H9 (cell line): ENCODE measurements around the gene MRPS10. TPM values are rescaled to one million over a fixed set of nuclear protein-coding genes. Genes with fewer than 3 reads are reported as not detected.

Experiments
- DNase-seq: peaks from one replicate; pipeline ENCODE4 v3.0.0-alpha.2; 2017
- H2AFZ ChIP-seq: one replicate; pipeline ENCODE4 v1.6.1; 2013; ENCODE audit warnings: mild to moderate bottlenecking, low read length, control low read depth, moderate library complexity
- H2AK5ac ChIP-seq: 2 replicates; pipeline ENCODE4 v1.6.1; 2013; ENCODE audit warnings: low read length, control low read depth, mixed read lengths; ENCODE audit not compliant: insufficient read length
- H2BK120ac ChIP-seq: one replicate; pipeline ENCODE4 v1.6.1; 2013; ENCODE audit warnings: low read depth, mild to moderate bottlenecking, low read length, control low read depth, inconsistent platforms; ENCODE audit not compliant: poor library complexity, severe bottlenecking
- H2BK12ac ChIP-seq: 2 replicates; pipeline ENCODE4 v1.6.1; 2013; ENCODE audit warnings: low read length, control low read depth, mixed read lengths, low read depth; ENCODE audit not compliant: insufficient read length
- H2BK15ac ChIP-seq: 2 replicates; pipeline ENCODE4 v1.6.1; 2013; ENCODE audit warnings: low read depth, low read length, control low read depth
- H2BK20ac ChIP-seq: one replicate; pipeline ENCODE4 v1.6.1; 2013; ENCODE audit warnings: low read depth, mild to moderate bottlenecking, low read length, control low read depth, inconsistent platforms; ENCODE audit not compliant: poor library complexity, severe bottlenecking
- H2BK5ac ChIP-seq: 2 replicates; pipeline ENCODE4 v1.6.1; 2013; ENCODE audit warnings: low read length, control low read depth, mixed read lengths; ENCODE audit not compliant: insufficient read length
- H3K14ac ChIP-seq: 2 replicates; pipeline ENCODE4 v1.6.1; 2013; ENCODE audit warnings: low read length, control low read depth; ENCODE audit not compliant: insufficient read depth
- H3K18ac ChIP-seq: 2 replicates; pipeline ENCODE4 v1.6.1; 2013; ENCODE audit warnings: low read depth, mild to moderate bottlenecking, mixed read lengths, low read length, control low read depth; ENCODE audit not compliant: insufficient read length
- H3K23ac ChIP-seq: 2 replicates; pipeline ENCODE4 v1.6.1; 2013; ENCODE audit warnings: low read length, control low read depth, mixed read lengths, low read depth; ENCODE audit not compliant: insufficient read length
- H3K23me2 ChIP-seq: 2 replicates; pipeline ENCODE4 v1.6.1; 2013; ENCODE audit warnings: low read depth, mild to moderate bottlenecking, mixed read lengths, low read length, control low read depth; ENCODE audit not compliant: insufficient read length, poor library complexity, severe bottlenecking
- H3K27ac ChIP-seq: 2 replicates; pipeline ENCODE4 v1.5.1; 2013; ENCODE audit warnings: low read length, control low read depth, mixed read lengths, low read depth; ENCODE audit not compliant: insufficient read length
- H3K27me3 ChIP-seq: 2 replicates; pipeline ENCODE4 v1.6.1; 2013; ENCODE audit warnings: low read length, control low read depth, inconsistent platforms; ENCODE audit not compliant: insufficient read depth
- H3K4ac ChIP-seq: 2 replicates; pipeline ENCODE4 v1.6.1; 2013; ENCODE audit warnings: low read depth, mild to moderate bottlenecking, control low read depth, inconsistent platforms, low read length, moderate library complexity
- H3K4me1 ChIP-seq: 2 replicates; pipeline ENCODE4 v1.6.1; 2013; ENCODE audit warnings: low read length, control low read depth, inconsistent platforms; ENCODE audit not compliant: insufficient read depth
- H3K4me2 ChIP-seq: 2 replicates; pipeline ENCODE4 v1.6.1; 2013; ENCODE audit warnings: low read length, control low read depth, mixed read lengths; ENCODE audit not compliant: insufficient read length, insufficient read depth
- H3K56ac ChIP-seq: 2 replicates; pipeline ENCODE4 v1.6.1; 2013; ENCODE audit warnings: low read depth, mild to moderate bottlenecking, mixed read lengths, low read length, control low read depth; ENCODE audit not compliant: insufficient read length
- H3K79me1 ChIP-seq: 2 replicates; pipeline ENCODE4 v1.6.1; 2013; ENCODE audit warnings: low read depth, mild to moderate bottlenecking, moderate library complexity, low read length, control low read depth, inconsistent platforms; ENCODE audit not compliant: insufficient read depth, poor library complexity, severe bottlenecking
- H3K79me2 ChIP-seq: 2 replicates; pipeline ENCODE4 v1.6.1; 2013; ENCODE audit warnings: low read length, control low read depth, inconsistent platforms; ENCODE audit not compliant: insufficient read depth
- H3K9ac ChIP-seq: 2 replicates; pipeline ENCODE4 v1.6.1; 2013; ENCODE audit warnings: low read length, control low read depth, mixed read lengths; ENCODE audit not compliant: insufficient read length; ENCODE audit errors: extremely low read depth
- H3K9me3 ChIP-seq: one replicate; pipeline ENCODE4 v1.6.1; 2013; ENCODE audit warnings: low read depth, low read length, inconsistent platforms; ENCODE audit not compliant: control insufficient read depth
- H3T11ph ChIP-seq: one replicate; pipeline ENCODE4 v1.6.1; 2013; ENCODE audit warnings: mild to moderate bottlenecking, low read length, control low read depth, inconsistent platforms
- H4K20me1 ChIP-seq: one replicate; pipeline ENCODE4 v1.6.1; 2013; ENCODE audit not compliant: control insufficient read depth, insufficient read length, insufficient read depth
- H4K5ac ChIP-seq: 2 replicates; pipeline ENCODE4 v1.6.1; 2013; ENCODE audit warnings: low read depth, mild to moderate bottlenecking, mixed read lengths, low read length, control low read depth; ENCODE audit not compliant: insufficient read length
- H4K8ac ChIP-seq: replicated peaks from 2 replicates; pipeline ENCODE4 v1.6.1; 2013; ENCODE audit warnings: low read length, control low read depth, mixed read lengths, low read depth; ENCODE audit not compliant: insufficient read length
- H4K91ac ChIP-seq: 2 replicates; pipeline ENCODE4 v1.6.1; 2013; ENCODE audit warnings: low read depth, mild to moderate bottlenecking, moderate library complexity, mixed read lengths, low read length, control low read depth; ENCODE audit not compliant: insufficient read length
- H3K27ac Mint-ChIP-seq, 3 experiments: 2 replicates in 2 of 3; 3 replicates in 1 of 3; pipeline ENCODE4 v1.8.0; 2020 to 2021; ENCODE audit warnings: mixed read lengths in 3 of 3, mild to moderate bottlenecking in 1 of 3, moderate library complexity in 1 of 3
- H3K27me3 Mint-ChIP-seq: 2 replicates; pipeline ENCODE4 v1.8.0; 2021; ENCODE audit warnings: low read depth, mild to moderate bottlenecking, moderate library complexity, mixed read lengths
- H3K36me3 Mint-ChIP-seq, 3 experiments: 2 replicates in 2 of 3; 3 replicates in 1 of 3; pipeline ENCODE4 v1.8.0; 2020 to 2021; ENCODE audit warnings: low read depth in 3 of 3, mixed read lengths in 3 of 3; ENCODE audit not compliant: insufficient read depth in 1 of 3
- H3K4me1 Mint-ChIP-seq, 2 experiments: 2 replicates each; pipeline ENCODE4 v1.8.0; 2020; ENCODE audit warnings: mixed read lengths in 2 of 2
- H3K4me3 Mint-ChIP-seq, 2 experiments: 2 replicates in 1 of 2; 3 replicates in 1 of 2; pipeline ENCODE4 v1.8.0; 2020 to 2021; ENCODE audit warnings: mild to moderate bottlenecking in 2 of 2, mixed read lengths in 2 of 2, moderate library complexity in 1 of 2
- H3K9me3 Mint-ChIP-seq, 2 experiments: 2 replicates in 1 of 2; 3 replicates in 1 of 2; pipeline ENCODE4 v1.8.0; 2020; ENCODE audit warnings: mild to moderate bottlenecking in 2 of 2, mixed read lengths in 2 of 2, moderate library complexity in 1 of 2
- WGBS: extraction: QIAGEN DNeasy Blood & Tissue Kit; methylation state at CpG from one replicate; pipeline ENCODE4 v1.1.7; 2013; ENCODE audit warnings: missing lambda C conversion rate, low lambda C conversion rate, mixed read lengths; ENCODE audit not compliant: insufficient read length; ENCODE audit errors: extremely low coverage; 5-methylcytosine and 5-hydroxymethylcytosine counted together
- total RNA-seq: library from RNA; stranded (reverse); gene quantifications from 2 replicates; pipeline ENCODE4 v1.2.1, GENCODE V29; 2021
- TF ChIP-seq, protein P1 (sequence below): fragments of 200-600 bp; sonication (generic); conservative IDR thresholded peaks from 3 replicates; pipeline ENCODE4 v1.8.0; 2021; ENCODE audit warnings: antibody characterized with exemption, mild to moderate bottlenecking

MRPS10 gene
- total RNA-seq, 1 experiment from 2014 or later, result 33.9 TPM

GRCh38 chr6:42266538-42266937 is 48.9 kb upstream of the MRPS10 start:
- no CpG with 5 or more reads among the region's 1 CpG for WGBS
- no peak overlapping the region for H3K27ac ChIP-seq
- Mint-ChIP-seq H3K27me3 (no peaks in the 10 kb centered on the region), H3K27ac (no peak overlapping the region), H3K36me3 (peaks cover 26 to 37% (median 30%) of the 10 kb centered on the region in 3 experiments), H3K4me3 (no peak overlapping the region), H3K4me1 (peaks cover 18 to 28% of the 10 kb centered on the region in 2 experiments), H3K9me3 (no peaks in the 10 kb centered on the region)
- TF ChIP-seq, protein P1, sequence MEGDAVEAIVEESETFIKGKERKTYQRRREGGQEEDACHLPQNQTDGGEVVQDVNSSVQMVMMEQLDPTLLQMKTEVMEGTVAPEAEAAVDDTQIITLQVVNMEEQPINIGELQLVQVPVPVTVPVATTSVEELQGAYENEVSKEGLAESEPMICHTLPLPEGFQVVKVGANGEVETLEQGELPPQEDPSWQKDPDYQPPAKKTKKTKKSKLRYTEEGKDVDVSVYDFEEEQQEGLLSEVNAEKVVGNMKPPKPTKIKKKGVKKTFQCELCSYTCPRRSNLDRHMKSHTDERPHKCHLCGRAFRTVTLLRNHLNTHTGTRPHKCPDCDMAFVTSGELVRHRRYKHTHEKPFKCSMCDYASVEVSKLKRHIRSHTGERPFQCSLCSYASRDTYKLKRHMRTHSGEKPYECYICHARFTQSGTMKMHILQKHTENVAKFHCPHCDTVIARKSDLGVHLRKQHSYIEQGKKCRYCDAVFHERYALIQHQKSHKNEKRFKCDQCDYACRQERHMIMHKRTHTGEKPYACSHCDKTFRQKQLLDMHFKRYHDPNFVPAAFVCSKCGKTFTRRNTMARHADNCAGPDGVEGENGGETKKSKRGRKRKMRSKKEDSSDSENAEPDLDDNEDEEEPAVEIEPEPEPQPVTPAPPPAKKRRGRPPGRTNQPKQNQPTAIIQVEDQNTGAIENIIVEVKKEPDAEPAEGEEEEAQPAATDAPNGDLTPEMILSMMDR, result no peak
- H4K91ac ChIP-seq, result no peak overlapping the region
- H2BK15ac ChIP-seq, result no peak overlapping the region
- no peak overlapping the region for H2BK5ac ChIP-seq
- H2BK20ac ChIP-seq, result no peak overlapping the region
- no peak overlapping the region for H2AFZ ChIP-seq
- no peak overlapping the region for H3K4me2 ChIP-seq
- no peak for DNase-seq
- no peak overlapping the region for H2AK5ac ChIP-seq
- H3K4me1 ChIP-seq, result no peaks in the 10 kb centered on the region
- no peak overlapping the region for H3T11ph ChIP-seq
- H4K5ac ChIP-seq, result no peak overlapping the region
- no peaks in the 10 kb centered on the region for H3K79me1 ChIP-seq
- H4K8ac ChIP-seq, result no peak overlapping the region
- no peak overlapping the region for H3K4ac ChIP-seq
- H2BK120ac ChIP-seq, result no peak overlapping the region
- H3K56ac ChIP-seq, result no peak overlapping the region
- no peaks in the 10 kb centered on the region for H3K27me3 ChIP-seq
- H3K9me3 ChIP-seq, result no peaks in the 10 kb centered on the region
- no peak overlapping the region for H3K14ac ChIP-seq
- no peak overlapping the region for H3K9ac ChIP-seq
- H2BK12ac ChIP-seq, result no peak overlapping the region
- no peaks in the 10 kb centered on the region for H3K23me2 ChIP-seq
- H3K23ac ChIP-seq, result no peak overlapping the region
- no peaks in the 10 kb centered on the region for H4K20me1 ChIP-seq
- no peaks in the 10 kb centered on the region for H3K79me2 ChIP-seq
- H3K18ac ChIP-seq, result no peak overlapping the region
